Panc1 (cell line): ENCODE data around the gene CYP8B1. TPM values are rescaled to one million over a fixed set of nuclear protein-coding genes. Genes with fewer than 3 reads are reported as not detected.

Experiments used
- ATAC-seq: fragments of 200-7000 bp; cut with Tn5 transposase; 2 replicates; pipeline ENCODE4 v1.9.1; 2020; ENCODE audit warnings: mild to moderate bottlenecking, moderate library complexity
- BruUV-seq: library from RNA; stranded (reverse); fragments of 400-500 nt; replicated peaks from 2 replicates; lab custom pipeline; 2021; lab: Mats Ljungman, UMichigan
- CTCF ChIA-PET: fragments of 300-600 bp; sonication (Branson Sonifier 250); formaldehyde crosslinking; loops from one replicate; lab custom pipeline; 2022; ENCODE audit warnings: antibody characterized with exemption; lab: Charles Lee
- POLR2A ChIA-PET: fragments of 300-600 bp; sonication (Branson Sonifier 250); formaldehyde crosslinking; loops from one replicate; lab custom pipeline; 2022; ENCODE audit warnings: antibody characterized with exemption; lab: Charles Lee
- DNase-seq: peaks from one replicate; pipeline ENCODE4 v3.0.0-alpha.2; 2010; ENCODE audit warnings: low read depth, low spot score
- H3K27ac ChIP-seq: 2 replicates; pipeline ENCODE4 v1.5.1; 2011; ENCODE audit warnings: mild to moderate bottlenecking, low read length, inconsistent platforms
- H3K27me3 ChIP-seq: fragments of 200-500 bp; sonication (Bioruptor generic); 2 replicates; pipeline ENCODE4 v1.6.0; 2014; ENCODE audit warnings: low read length, inconsistent platforms; ENCODE audit not compliant: control insufficient read depth, insufficient read depth
- H3K36me3 ChIP-seq: fragments of 200-500 bp; sonication (Bioruptor generic); 2 replicates; pipeline ENCODE4 v1.5.1; 2014; ENCODE audit warnings: inconsistent platforms, mild to moderate bottlenecking, low read length, moderate library complexity; ENCODE audit not compliant: control insufficient read depth, insufficient read depth
- H3K4me1 ChIP-seq: 2 replicates; pipeline ENCODE4 v1.5.1; 2011; ENCODE audit warnings: inconsistent platforms, mild to moderate bottlenecking, low read length, moderate library complexity; ENCODE audit not compliant: control insufficient read depth, insufficient read depth
- H3K4me3 ChIP-seq, 2 experiments: 2 replicates each; pipeline ENCODE4 v1.5.1; 2011 to 2012; ENCODE audit warnings: low read depth in 2 of 2, low read length in 2 of 2, mild to moderate bottlenecking in 2 of 2, inconsistent platforms in 1 of 2, moderate library complexity in 1 of 2
- H3K9me3 ChIP-seq: fragments of 200-500 bp; sonication (Bioruptor generic); 2 replicates; pipeline ENCODE4 v1.5.1; 2014; ENCODE audit warnings: low read depth, mild to moderate bottlenecking, inconsistent platforms, low read length, moderate library complexity; ENCODE audit not compliant: control insufficient read depth, insufficient read depth
- CTCF ChIP-seq: fragments of 450-650 bp; IDR thresholded peaks from 2 replicates; pipeline ENCODE4 v1.5.1; 2017; ENCODE audit warnings: mild to moderate bottlenecking
- POLR2AphosphoS5 ChIP-seq: IDR thresholded peaks from 2 replicates; pipeline ENCODE4 v1.6.1; 2012; ENCODE audit warnings: mild to moderate bottlenecking, low read depth, low read length, moderate library complexity
- REST ChIP-seq, 2 experiments: IDR thresholded peaks; 2 replicates each; pipeline ENCODE4 v1.6.1; 2011 to 2012; ENCODE audit warnings: low read depth in 2 of 2, control low read depth in 1 of 2, low read length in 1 of 2, mild to moderate bottlenecking in 1 of 2, moderate library complexity in 1 of 2; ENCODE audit not compliant: insufficient read depth in 1 of 2
- SIN3A ChIP-seq: IDR thresholded peaks from 2 replicates; pipeline ENCODE4 v1.6.1; 2012; ENCODE audit warnings: low read depth, mild to moderate bottlenecking, low read length, moderate library complexity, borderline replicate concordance; ENCODE audit not compliant: insufficient read depth
- TCF7L2 ChIP-seq: IDR thresholded peaks from 2 replicates; pipeline ENCODE4 v1.6.1; 2011; ENCODE audit warnings: mild to moderate bottlenecking, low read depth, low read length, inconsistent platforms
- in situ Hi-C: cut with HindIII; loops from 2 replicates; pipeline ENCODE4 v1.10.0; 2016; ENCODE audit warnings: low sequenced_read_pairs, low pct_unique_long_range_greater_than_20kb
- intact Hi-C: fragments of 100-400 bp; cut with micrococcal nuclease; formaldehyde crosslinking; loops from one replicate; pipeline ENCODE4 v1.10.0; 2022; ENCODE audit not compliant: unreplicated experiment
- total RNA-seq: library from RNA; stranded (reverse); gene quantifications from one replicate; pipeline ENCODE4 v1.2.1, GENCODE V29; 2021; ENCODE audit not compliant: unreplicated experiment

The CYP8B1 gene
- total RNA-seq, 1 experiment from 2014 or later: 0.08 TPM

GRCh38 chr3:42871592-42872196, 4.0 kb downstream of the CYP8B1 start:
- no peak for TF ChIP-seq CTCF
- no peak for TF ChIP-seq SIN3A
- no peak for TF ChIP-seq TCF7L2
- no peak for TF ChIP-seq POLR2AphosphoS5
- no peak for TF ChIP-seq REST (IDR thresholded peaks at IDR 0.05; ENCODE audit: insufficient read depth in 1 of 2, low read depth in 2 of 2, low read length in 1 of 2)
- Histone ChIP-seq H3K4me3 (no peak overlapping the region), H3K9me3 (no peaks in the 10 kb centered on the region), H3K4me1 (no peaks in the 10 kb centered on the region), H3K27me3 (no peaks in the 10 kb centered on the region), H3K27ac (no peak overlapping the region), H3K36me3 (no peaks in the 10 kb centered on the region)
- POLR2A ChIA-PET: no interaction called here
- intact Hi-C loops: no loop called here
- CTCF ChIA-PET: no interaction called here
- no peak for DNase-seq
- BruUV-seq: no TSS peak
- in situ Hi-C loops: no loop called here
- no peak for ATAC-seq

GRCh38 chr3:42868841-42869240, 6.8 kb downstream of the CYP8B1 start:
- intact Hi-C loops: no loop called here
- Histone ChIP-seq H3K27ac (no peak overlapping the region), H3K4me1 (no peaks in the 10 kb centered on the region), H3K36me3 (no peaks in the 10 kb centered on the region), H3K27me3 (no peaks in the 10 kb centered on the region), H3K4me3 (no peak overlapping the region), H3K9me3 (no peaks in the 10 kb centered on the region)
- no peak for ATAC-seq
- TF ChIP-seq POLR2AphosphoS5 (no peak), CTCF (no peak), REST (IDR thresholded peaks at IDR 0.05; ENCODE audit: insufficient read depth in 1 of 2, low read depth in 2 of 2, low read length in 1 of 2) (no peak), SIN3A (no peak), TCF7L2 (no peak)
- in situ Hi-C loops: no loop called here
- POLR2A ChIA-PET: no interaction called here
- CTCF ChIA-PET: no interaction called here
- no peak for DNase-seq
- no TSS peak for BruUV-seq
